ENCODE data around the gene BOD1. TPM values are rescaled to one million over a fixed set of nuclear protein-coding genes. Genes with fewer than 3 reads are reported as not detected.

Gene BOD1
- total and polyA plus RNA-seq, 10 of the 15 experiments (the other 5 are each of a cell fraction or from before 2014, with no cell fraction given), result 14.1 to 35.8 (median 29.6) TPM

- no TSS peak for BruUV-seq (replicated peaks)
- TF ChIP-seq BACH1 (IDR thresholded peaks at IDR 0.05; ENCODE audit: borderline replicate concordance) (no peak), CREM (IDR thresholded peaks at IDR 0.05; ENCODE audit: low read depth) (no peak), ESRRA (IDR thresholded peaks at IDR 0.05; ENCODE audit: low read length) (no peak), TAF1 (IDR thresholded peaks at IDR 0.05; ENCODE audit: borderline replicate concordance, low read depth, low read length) (no peak), CHD4 (IDR thresholded peaks at IDR 0.05) (no peak), ZNF384 (IDR thresholded peaks at IDR 0.05; ENCODE audit: borderline replicate concordance, low read depth, low read length) (no peak), RB1 (IDR thresholded peaks at IDR 0.05; ENCODE audit: borderline replicate concordance) (no peak), NR2C2 (IDR thresholded peaks at IDR 0.05; ENCODE audit: borderline replicate concordance, control insufficient read depth, insufficient read length, low read depth) (no peak), POLR2AphosphoS5 (IDR thresholded peaks at IDR 0.05; ENCODE audit: low read length) (no peak), SMC3 (IDR thresholded peaks at IDR 0.05; ENCODE audit: borderline replicate concordance, low read length) (no peak)
- TF ChIP-seq, protein P1, sequence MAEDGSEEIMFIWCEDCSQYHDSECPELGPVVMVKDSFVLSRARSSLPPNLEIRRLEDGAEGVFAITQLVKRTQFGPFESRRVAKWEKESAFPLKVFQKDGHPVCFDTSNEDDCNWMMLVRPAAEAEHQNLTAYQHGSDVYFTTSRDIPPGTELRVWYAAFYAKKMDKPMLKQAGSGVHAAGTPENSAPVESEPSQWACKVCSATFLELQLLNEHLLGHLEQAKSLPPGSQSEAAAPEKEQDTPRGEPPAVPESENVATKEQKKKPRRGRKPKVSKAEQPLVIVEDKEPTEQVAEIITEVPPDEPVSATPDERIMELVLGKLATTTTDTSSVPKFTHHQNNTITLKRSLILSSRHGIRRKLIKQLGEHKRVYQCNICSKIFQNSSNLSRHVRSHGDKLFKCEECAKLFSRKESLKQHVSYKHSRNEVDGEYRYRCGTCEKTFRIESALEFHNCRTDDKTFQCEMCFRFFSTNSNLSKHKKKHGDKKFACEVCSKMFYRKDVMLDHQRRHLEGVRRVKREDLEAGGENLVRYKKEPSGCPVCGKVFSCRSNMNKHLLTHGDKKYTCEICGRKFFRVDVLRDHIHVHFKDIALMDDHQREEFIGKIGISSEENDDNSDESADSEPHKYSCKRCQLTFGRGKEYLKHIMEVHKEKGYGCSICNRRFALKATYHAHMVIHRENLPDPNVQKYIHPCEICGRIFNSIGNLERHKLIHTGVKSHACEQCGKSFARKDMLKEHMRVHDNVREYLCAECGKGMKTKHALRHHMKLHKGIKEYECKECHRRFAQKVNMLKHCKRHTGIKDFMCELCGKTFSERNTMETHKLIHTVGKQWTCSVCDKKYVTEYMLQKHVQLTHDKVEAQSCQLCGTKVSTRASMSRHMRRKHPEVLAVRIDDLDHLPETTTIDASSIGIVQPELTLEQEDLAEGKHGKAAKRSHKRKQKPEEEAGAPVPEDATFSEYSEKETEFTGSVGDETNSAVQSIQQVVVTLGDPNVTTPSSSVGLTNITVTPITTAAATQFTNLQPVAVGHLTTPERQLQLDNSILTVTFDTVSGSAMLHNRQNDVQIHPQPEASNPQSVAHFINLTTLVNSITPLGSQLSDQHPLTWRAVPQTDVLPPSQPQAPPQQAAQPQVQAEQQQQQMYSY (CRISPR knock-in tag; IDR thresholded peaks at IDR 0.05), result no peak
- TF ChIP-seq, protein P2, sequence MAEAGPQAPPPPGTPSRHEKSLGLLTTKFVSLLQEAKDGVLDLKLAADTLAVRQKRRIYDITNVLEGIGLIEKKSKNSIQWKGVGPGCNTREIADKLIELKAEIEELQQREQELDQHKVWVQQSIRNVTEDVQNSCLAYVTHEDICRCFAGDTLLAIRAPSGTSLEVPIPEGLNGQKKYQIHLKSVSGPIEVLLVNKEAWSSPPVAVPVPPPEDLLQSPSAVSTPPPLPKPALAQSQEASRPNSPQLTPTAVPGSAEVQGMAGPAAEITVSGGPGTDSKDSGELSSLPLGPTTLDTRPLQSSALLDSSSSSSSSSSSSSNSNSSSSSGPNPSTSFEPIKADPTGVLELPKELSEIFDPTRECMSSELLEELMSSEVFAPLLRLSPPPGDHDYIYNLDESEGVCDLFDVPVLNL (IDR thresholded peaks at IDR 0.05; ENCODE audit: low read depth, low read length), result no peak
Measured at GRCh38 chr5:173655196-173655797, 38.8 kb upstream of the BOD1 start.

More at GRCh38 chr5:173655196-173655797, 38.8 kb upstream of the BOD1 start:
- Histone ChIP-seq H3K9ac (ENCODE audit: control insufficient read depth, insufficient read depth, low read length) (no peak overlapping the region), H3K79me2 (ENCODE audit: control insufficient read depth, insufficient read depth, low read length) (no peaks in the 10 kb centered on the region), H3K27ac (ENCODE audit: control insufficient read depth, insufficient read depth) (no peak overlapping the region), H4K20me1 (ENCODE audit: control insufficient read depth, insufficient read depth) (no peaks in the 10 kb centered on the region), H3K4me1 (ENCODE audit: control insufficient read depth, insufficient read depth, low read length) (no peaks in the 10 kb centered on the region), H3K36me3 (ENCODE audit: control insufficient read depth in 2 of 2, insufficient read depth in 2 of 2, low read length in 1 of 2) (no peaks in the 10 kb centered on the region), H3K27me3 (replicated peaks in 1 of 2; ENCODE audit: control insufficient read depth in 2 of 2, insufficient read depth in 2 of 2, low read length in 1 of 2) (no peaks in the 10 kb centered on the region), H3K4me3 (no peak overlapping the region), H3K4me2 (ENCODE audit: control insufficient read depth, insufficient read depth) (no peak overlapping the region), H3K9me3 (replicated peaks; ENCODE audit: control insufficient read depth, insufficient read depth, low read length) (no peaks in the 10 kb centered on the region; the same call in 1 of the 3 replicates), H2AFZ (ENCODE audit: control insufficient read depth, low read depth, low read length) (no peak overlapping the region)
- RAD21 ChIA-PET (ENCODE audit: unreplicated experiment), result interaction anchor here (1.0 to 1.4 kb wide), 2 partner anchors 10 to 131 kb away, joined by 3 to 4 read pairs; no protein-coding TSS in a partner anchor
- POLR2A ChIA-PET, result interaction anchor here (1.0 to 1.1 kb wide), 2 partner anchors 9 to 11 kb away, joined by 3 read pairs; no protein-coding TSS in a partner anchor
- DNase-seq (ENCODE audit: low read depth, low spot score), result no peak
- no peak for FAIRE-seq
- SMC1A ChIA-PET (ENCODE audit: uncharacterized antibody, unreplicated experiment), result interaction anchor here (1.0 to 1.6 kb wide), 4 partner anchors 13 to 172 kb away, joined by 3 to 4 read pairs (median 3); partner anchors contain the start of gene BOD1
- CTCF ChIA-PET, result interaction anchor here (0.8 to 1.4 kb wide), 3 partner anchors 79 to 270 kb away, joined by 3 to 4 read pairs (median 3); no protein-coding TSS in a partner anchor
- in situ Hi-C loops (cut with MboI) (no loop called here), intact Hi-C loops (cut with micrococcal nuclease; ENCODE audit: unreplicated experiment) (no loop called here)
- 16% methylated on average over 3 of the region's 3 CpGs for WGBS (ENCODE audit: insufficient coverage, insufficient replicate concordance, low lambda C conversion rate, missing lambda C conversion rate)
- no peak for ATAC-seq

Data from GM12878 (cell line).